Stimulated activated CD4-positive, alpha-beta T cell treated with anti-CD3 and anti-CD28 coated beads, Interleukin-12 subunit alpha, Interleukin-12 subunit beta, amount 100 ng/mL, for 48 hours (primary cell): ENCODE measurements around the gene HOXB1.

Experiments used
- DNase-seq, 3 donors: peaks; one replicate each; pipeline ENCODE4 v3.0.0-alpha.2; 2020; ENCODE audit warnings: low read depth in 2 of 3, low spot score in 1 of 3

Gene HOXB1

GRCh38 chr17:48567646-48568354 lies 37.0 kb upstream of the HOXB1 start:
- DNase-seq = no peak

- DNase-seq = no peak
Observed at GRCh38 chr17:48567209-48567608, 36.4 kb upstream of the HOXB1 start.

GRCh38 chr17:48566717-48567116 lies 35.9 kb upstream of the HOXB1 start:
- DNase-seq = no peak

GRCh38 chr17:48565925-48566710 lies 35.3 kb upstream of the HOXB1 start:
- DNase-seq = no peak

- no peak for DNase-seq
Observed at GRCh38 chr17:48565022-48565554, 34.3 kb upstream of the HOXB1 start.

GRCh38 chr17:48564188-48565021 lies 33.6 kb upstream of the HOXB1 start:
- DNase-seq = no peak

- no peak for DNase-seq
Observed at GRCh38 chr17:48563867-48564187, 33.0 kb upstream of the HOXB1 start.

GRCh38 chr17:48563385-48563838 lies 32.6 kb upstream of the HOXB1 start:
- no peak for DNase-seq

- DNase-seq = no peak
Observed at GRCh38 chr17:48562934-48563333, 32.1 kb upstream of the HOXB1 start.

GRCh38 chr17:48561884-48562810 lies 31.3 kb upstream of the HOXB1 start:
- no peak for DNase-seq

- no peak for DNase-seq
Observed at GRCh38 chr17:48559840-48560817, 29.3 kb upstream of the HOXB1 start.

GRCh38 chr17:48559122-48559839 lies 28.5 kb upstream of the HOXB1 start:
- DNase-seq = no peak

- DNase-seq = no peak
Observed at GRCh38 chr17:48558831-48559121, 28.0 kb upstream of the HOXB1 start.

GRCh38 chr17:48558057-48558830 lies 27.4 kb upstream of the HOXB1 start:
- DNase-seq = no peak

GRCh38 chr17:48556576-48557401 lies 26.0 kb upstream of the HOXB1 start:
- no peak for DNase-seq

- no peak for DNase-seq
Observed at GRCh38 chr17:48556229-48556575, 25.4 kb upstream of the HOXB1 start.
